Uterus (tissue), 4 donors: Measurements from ENCODE around the gene LOXL1. TPM values are rescaled to one million over a fixed set of nuclear protein-coding genes. Genes with fewer than 3 reads are reported as not detected.

Experiments used
- DNase-seq, 2 donors: peaks; one replicate each; pipeline ENCODE4 v3.0.0-alpha.2; 2019 to 2020
- H3K27ac ChIP-seq, 2 donors: fragments of 200-600 bp; sonication (generic); 1 replicate in 1 of 2; 2 replicates in 1 of 2; pipeline ENCODE4 v1.5.1; 2016 to 2018
- H3K27me3 ChIP-seq, 2 donors: fragments of 200-600 bp; sonication (generic); one replicate each; pipeline ENCODE4 v1.5.1; 2018 to 2019; ENCODE audit warnings: control low read depth in 1 of 2
- H3K36me3 ChIP-seq, 2 donors: fragments of 200-600 bp; sonication (generic); one replicate each; pipeline ENCODE4 v1.5.1; 2019; ENCODE audit warnings: control low read depth in 1 of 2
- H3K4me1 ChIP-seq, 2 donors: fragments of 200-600 bp; sonication (generic); one replicate each; pipeline ENCODE4 v1.5.1; 2018 to 2019; ENCODE audit warnings: control low read depth in 1 of 2
- H3K4me3 ChIP-seq, 2 donors: fragments of 200-600 bp; sonication (generic); 1 replicate in 1 of 2; 2 replicates in 1 of 2; pipeline ENCODE4 v1.5.1; 2018 to 2019; ENCODE audit warnings: mild to moderate bottlenecking in 1 of 2
- H3K9me3 ChIP-seq, 2 donors: fragments of 200-600 bp; sonication (generic); one replicate each; pipeline ENCODE4 v1.5.1; 2019; ENCODE audit warnings: control low read depth in 1 of 2
- CTCF ChIP-seq, 4 experiments: fragments of 200-600 bp in 2 of 4; fragments of 450-650 bp in 2 of 4; sonication (generic) in 2 of 4; IDR thresholded peaks; one replicate each; pipeline ENCODE4 v1.5.1; 2016 to 2019; ENCODE audit warnings: antibody characterized with exemption in 4 of 4, mild to moderate bottlenecking in 2 of 4, moderate library complexity in 1 of 4
- POLR2A ChIP-seq, 2 donors: fragments of 450-650 bp; IDR thresholded peaks; one replicate each; pipeline ENCODE4 v1.6.1; 2016; ENCODE audit warnings: antibody characterized with exemption in 2 of 2, mild to moderate bottlenecking in 1 of 2, moderate library complexity in 1 of 2
- intact Hi-C: fragments of 100-400 bp; cut with DNase I; formaldehyde crosslinking; loops from one replicate; pipeline ENCODE4 v1.15.1; 2023; ENCODE audit warnings: low total_unique reads
- total RNA-seq, 4 donors: library from RNA; depleted of rRNA in 3 of 4; stranded (reverse); fragments of >200 nt in 3 of 4; gene quantifications; one replicate each; pipeline versions ENCODE4 v1.1.0 to v1.2.4, GENCODE V29; 2014 to 2023
- donor health status: DM: yes; HTN: yes; CAD: no.

Gene LOXL1
- total RNA-seq, 4 donors from 2014 or later, result 19.4 to 68.4 (median 33.1) TPM

- no peak for TF ChIP-seq POLR2A (IDR thresholded peaks at IDR 0.05)
- TF ChIP-seq CTCF (IDR thresholded peaks at IDR 0.05), result no peak
- Histone ChIP-seq H3K9me3 (no peaks in the 10 kb centered on the region), H3K4me1 (no peaks in the 10 kb centered on the region), H3K27ac (no peak overlapping the region), H3K27me3 (no peaks in the 10 kb centered on the region), H3K4me3 (no peak overlapping the region), H3K36me3 (no peaks in the 10 kb centered on the region)
- no peak for DNase-seq
- intact Hi-C loops, result no loop called here
Measured at GRCh38 chr15:73909651-73910050, 16.6 kb upstream of the LOXL1 start.

GRCh38 chr15:73910522-73911303 is 15.5 kb upstream of the LOXL1 start:
- no peaks in the 10 kb centered on the region for H3K9me3 ChIP-seq
- H3K27me3 ChIP-seq, result no peaks in the 10 kb centered on the region
- TF ChIP-seq POLR2A (IDR thresholded peaks at IDR 0.05), result no peak
- no peak for TF ChIP-seq CTCF (IDR thresholded peaks at IDR 0.05)
- no peak overlapping the region for H3K4me3 ChIP-seq
- no peak for DNase-seq
- H3K27ac ChIP-seq, result no peak overlapping the region
- intact Hi-C loops, result no loop called here
- H3K4me1 ChIP-seq, result no peaks in the 10 kb centered on the region
- H3K36me3 ChIP-seq, result no peaks in the 10 kb centered on the region

- H3K4me1 ChIP-seq, result no peaks in the 10 kb centered on the region
- H3K27me3 ChIP-seq, result no peaks in the 10 kb centered on the region
- H3K36me3 ChIP-seq, result no peaks in the 10 kb centered on the region
- DNase-seq, result no peak
- no peaks in the 10 kb centered on the region for H3K9me3 ChIP-seq
- no peak overlapping the region for H3K4me3 ChIP-seq
- intact Hi-C loops, result no loop called here
- no peak overlapping the region for H3K27ac ChIP-seq
- TF ChIP-seq POLR2A (IDR thresholded peaks at IDR 0.05) (no peak), CTCF (IDR thresholded peaks at IDR 0.05) (no peak)
Measured at GRCh38 chr15:73912030-73912596, 14.1 kb upstream of the LOXL1 start.

GRCh38 chr15:73914145-73914544 is 12.1 kb upstream of the LOXL1 start:
- DNase-seq, result no peak
- no peaks in the 10 kb centered on the region for H3K27me3 ChIP-seq
- H3K4me1 ChIP-seq, result no peaks in the 10 kb centered on the region
- no peak overlapping the region for H3K27ac ChIP-seq
- intact Hi-C loops, result no loop called here
- no peaks in the 10 kb centered on the region for H3K36me3 ChIP-seq
- no peaks in the 10 kb centered on the region for H3K9me3 ChIP-seq
- no peak overlapping the region for H3K4me3 ChIP-seq
- TF ChIP-seq CTCF (IDR thresholded peaks at IDR 0.05), result no peak
- TF ChIP-seq POLR2A (IDR thresholded peaks at IDR 0.05), result no peak

GRCh38 chr15:73915082-73915481 is 11.2 kb upstream of the LOXL1 start:
- TF ChIP-seq POLR2A (IDR thresholded peaks at IDR 0.05) (no peak), CTCF (IDR thresholded peaks at IDR 0.05) (no peak)
- no peaks in the 10 kb centered on the region for H3K4me1 ChIP-seq

More at GRCh38 chr15:73915082-73915481, 11.2 kb upstream of the LOXL1 start:
- Histone ChIP-seq H3K27me3 (no peaks in the 10 kb centered on the region), H3K36me3 (no peaks in the 10 kb centered on the region), H3K4me3 (no peak overlapping the region), H3K27ac (no peak overlapping the region), H3K9me3 (no peaks in the 10 kb centered on the region)
- DNase-seq, result no peak
- intact Hi-C loops, result no loop called here
